Endothelial cell (in vitro differentiated cells): ENCODE measurements around the gene AQP2. TPM values are rescaled to one million over a fixed set of nuclear protein-coding genes. Genes with fewer than 3 reads are reported as not detected.

Experiments
- DNase-seq: peaks from one replicate; pipeline ENCODE4 v3.0.0; 2021; ENCODE audit warnings: low spot score
- H3K27ac Mint-ChIP-seq: one replicate; pipeline ENCODE4 v1.8.0; 2021; ENCODE audit warnings: mixed read lengths, inconsistent platforms; ENCODE audit not compliant: unreplicated experiment
- H3K27me3 Mint-ChIP-seq: one replicate; pipeline ENCODE4 v1.8.0; 2021; ENCODE audit warnings: mild to moderate bottlenecking, moderate library complexity, mixed read lengths, inconsistent platforms; ENCODE audit not compliant: unreplicated experiment
- H3K36me3 Mint-ChIP-seq: one replicate; pipeline ENCODE4 v1.8.0; 2021; ENCODE audit warnings: mild to moderate bottlenecking, low read depth, mixed read lengths, inconsistent platforms; ENCODE audit not compliant: unreplicated experiment
- H3K4me1 Mint-ChIP-seq: one replicate; pipeline ENCODE4 v1.8.0; 2021; ENCODE audit warnings: mild to moderate bottlenecking, mixed read lengths, inconsistent platforms; ENCODE audit not compliant: unreplicated experiment
- H3K4me3 Mint-ChIP-seq: one replicate; pipeline ENCODE4 v1.8.0; 2021; ENCODE audit warnings: mild to moderate bottlenecking, mixed read lengths, inconsistent platforms; ENCODE audit not compliant: unreplicated experiment
- H3K9me3 Mint-ChIP-seq: one replicate; pipeline ENCODE4 v1.8.0; 2021; ENCODE audit warnings: mixed read lengths, inconsistent platforms; ENCODE audit not compliant: unreplicated experiment
- CTCF ChIP-seq: fragments of 200-600 bp; sonication (generic); IDR thresholded peaks from one replicate; pipeline ENCODE4 v1.5.0; 2021; ENCODE audit warnings: antibody characterized with exemption; ENCODE audit not compliant: unreplicated experiment
- total RNA-seq: library from RNA; stranded (reverse); fragmentation: NEBNext Ultra II Directional; extraction: Animal tissue kit (Norgen Biotek cat#: 25700); gene quantifications from one replicate; pipeline ENCODE4 v1.2.1, GENCODE V29; 2021; ENCODE audit not compliant: unreplicated experiment

The AQP2 gene
- total RNA-seq, 1 donor from 2014 or later, result 0.05 TPM

GRCh38 chr12:49939707-49940106 lies 10.8 kb upstream of the AQP2 start:
- no peak overlapping the region for H3K27ac Mint-ChIP-seq
- H3K4me3 Mint-ChIP-seq, result no peak overlapping the region
- H3K36me3 Mint-ChIP-seq, result no peaks in the 10 kb centered on the region
- no peak for TF ChIP-seq CTCF
- peaks cover 7% of the 10 kb centered on the region for H3K4me1 Mint-ChIP-seq
- DNase-seq, result no peak
- no peaks in the 10 kb centered on the region for H3K9me3 Mint-ChIP-seq
- peaks cover 2% of the 10 kb centered on the region for H3K27me3 Mint-ChIP-seq

- H3K4me1 Mint-ChIP-seq, result peaks cover 14% of the 10 kb centered on the region
- no peak overlapping the region for H3K27ac Mint-ChIP-seq
- H3K9me3 Mint-ChIP-seq, result no peaks in the 10 kb centered on the region
- TF ChIP-seq CTCF, result no peak
- no peak overlapping the region for H3K4me3 Mint-ChIP-seq
- H3K36me3 Mint-ChIP-seq, result no peaks in the 10 kb centered on the region
- no peak for DNase-seq
- H3K27me3 Mint-ChIP-seq, result peaks cover 2% of the 10 kb centered on the region
Observed at GRCh38 chr12:49941556-49942511, 8.7 kb upstream of the AQP2 start.

GRCh38 chr12:49942512-49942893 lies 8.0 kb upstream of the AQP2 start:
- no peak for TF ChIP-seq CTCF
- Mint-ChIP-seq H3K4me1 (peaks cover 14% of the 10 kb centered on the region), H3K36me3 (no peaks in the 10 kb centered on the region), H3K4me3 (no peak overlapping the region), H3K27ac (no peak overlapping the region), H3K9me3 (no peaks in the 10 kb centered on the region), H3K27me3 (peaks cover 2% of the 10 kb centered on the region)
- no peak for DNase-seq

GRCh38 chr12:49942921-49943624 lies 7.5 kb upstream of the AQP2 start:
- H3K27ac Mint-ChIP-seq, result no peak overlapping the region
- no peaks in the 10 kb centered on the region for H3K9me3 Mint-ChIP-seq
- H3K4me1 Mint-ChIP-seq, result peaks cover 14% of the 10 kb centered on the region
- no peak overlapping the region for H3K4me3 Mint-ChIP-seq
- TF ChIP-seq CTCF, result no peak
- no peaks in the 10 kb centered on the region for H3K36me3 Mint-ChIP-seq
- DNase-seq, result no peak
- peaks cover 2% of the 10 kb centered on the region for H3K27me3 Mint-ChIP-seq

- H3K4me1 Mint-ChIP-seq, result peaks cover 14% of the 10 kb centered on the region
- no peak overlapping the region for H3K27ac Mint-ChIP-seq
- TF ChIP-seq CTCF, result no peak
- no peaks in the 10 kb centered on the region for H3K9me3 Mint-ChIP-seq
- H3K27me3 Mint-ChIP-seq, result peaks cover 2% of the 10 kb centered on the region
- no peak for DNase-seq
- no peak overlapping the region for H3K4me3 Mint-ChIP-seq
- H3K36me3 Mint-ChIP-seq, result no peaks in the 10 kb centered on the region
Observed at GRCh38 chr12:49943625-49943960, 6.9 kb upstream of the AQP2 start.
